ENCODE results near the gene SF3A2.

Gene SF3A2

DNA sequence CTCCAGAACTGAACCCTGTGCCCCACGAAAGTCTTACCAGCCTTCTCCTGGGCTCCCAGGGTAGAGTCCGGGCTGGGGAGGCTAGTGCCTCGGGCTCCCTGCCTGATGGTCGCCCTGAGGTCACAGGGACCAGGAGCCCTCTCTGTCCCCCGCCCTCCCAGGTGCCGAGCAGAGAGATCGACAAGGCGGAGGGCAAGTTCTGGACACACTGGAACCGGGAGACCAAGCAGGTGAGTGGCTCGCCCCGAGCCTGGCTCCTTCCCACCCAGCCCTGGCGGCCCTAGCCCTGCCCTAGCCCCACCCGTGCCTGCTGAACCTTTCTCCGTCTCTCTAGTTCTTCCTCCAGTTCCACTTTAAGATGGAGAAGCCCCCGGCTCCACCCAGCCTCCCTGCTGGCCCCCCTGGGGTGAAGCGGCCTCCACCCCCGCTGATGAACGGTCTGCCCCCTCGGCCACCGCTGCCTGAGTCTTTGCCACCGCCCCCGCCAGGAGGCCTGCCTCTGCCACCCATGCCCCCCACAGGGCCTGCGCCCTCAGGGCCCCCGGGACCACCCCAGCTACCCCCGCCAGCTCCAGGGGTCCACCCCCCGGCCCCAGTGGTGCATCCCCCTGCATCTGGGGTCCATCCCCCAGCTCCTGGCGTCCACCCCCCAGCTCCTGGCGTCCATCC, 10.9 kb downstream of the SF3A2 start:
- H3K27ac ChIP-seq, result peak overlapping the region; percentile 48

DNA sequence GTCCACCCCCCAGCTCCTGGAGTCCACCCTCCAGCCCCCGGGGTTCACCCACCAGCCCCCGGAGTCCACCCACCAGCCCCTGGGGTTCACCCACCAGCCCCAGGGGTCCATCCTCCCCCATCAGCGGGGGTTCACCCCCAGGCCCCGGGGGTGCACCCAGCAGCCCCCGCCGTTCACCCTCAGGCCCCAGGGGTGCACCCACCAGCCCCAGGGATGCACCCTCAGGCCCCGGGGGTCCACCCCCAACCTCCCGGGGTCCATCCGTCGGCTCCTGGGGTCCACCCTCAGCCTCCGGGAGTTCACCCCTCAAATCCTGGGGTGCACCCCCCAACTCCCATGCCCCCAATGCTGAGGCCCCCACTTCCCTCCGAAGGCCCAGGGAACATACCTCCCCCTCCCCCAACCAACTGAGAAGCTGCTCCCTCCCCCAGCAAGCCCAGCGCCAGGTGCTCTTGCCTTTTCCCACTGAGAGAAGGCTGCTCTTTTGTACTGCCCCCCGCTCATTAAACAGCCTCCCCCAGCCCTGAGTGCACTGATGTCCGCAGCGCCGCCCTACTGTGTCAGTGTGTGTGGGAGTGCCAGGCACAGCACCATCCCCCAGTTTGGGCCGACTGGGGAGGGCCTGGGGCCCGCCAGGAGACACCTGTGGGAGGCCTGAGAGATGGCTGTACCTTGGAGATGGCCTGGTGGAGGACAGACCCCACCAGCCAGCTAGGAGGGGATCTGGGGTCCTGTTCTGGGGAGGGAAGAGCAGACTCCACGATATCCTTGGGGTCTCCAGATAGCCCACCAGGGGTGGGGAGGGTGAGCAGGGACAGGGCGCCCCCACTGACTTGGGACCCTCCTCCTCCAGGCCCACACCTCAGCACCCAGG, 11.7 kb downstream of the SF3A2 start:
- 0 out of 2 replicates have a peak overlapping the region, but pooled peaks have one; percentile 8 for H3K27ac ChIP-seq
- TF ChIP-seq, protein P1, sequence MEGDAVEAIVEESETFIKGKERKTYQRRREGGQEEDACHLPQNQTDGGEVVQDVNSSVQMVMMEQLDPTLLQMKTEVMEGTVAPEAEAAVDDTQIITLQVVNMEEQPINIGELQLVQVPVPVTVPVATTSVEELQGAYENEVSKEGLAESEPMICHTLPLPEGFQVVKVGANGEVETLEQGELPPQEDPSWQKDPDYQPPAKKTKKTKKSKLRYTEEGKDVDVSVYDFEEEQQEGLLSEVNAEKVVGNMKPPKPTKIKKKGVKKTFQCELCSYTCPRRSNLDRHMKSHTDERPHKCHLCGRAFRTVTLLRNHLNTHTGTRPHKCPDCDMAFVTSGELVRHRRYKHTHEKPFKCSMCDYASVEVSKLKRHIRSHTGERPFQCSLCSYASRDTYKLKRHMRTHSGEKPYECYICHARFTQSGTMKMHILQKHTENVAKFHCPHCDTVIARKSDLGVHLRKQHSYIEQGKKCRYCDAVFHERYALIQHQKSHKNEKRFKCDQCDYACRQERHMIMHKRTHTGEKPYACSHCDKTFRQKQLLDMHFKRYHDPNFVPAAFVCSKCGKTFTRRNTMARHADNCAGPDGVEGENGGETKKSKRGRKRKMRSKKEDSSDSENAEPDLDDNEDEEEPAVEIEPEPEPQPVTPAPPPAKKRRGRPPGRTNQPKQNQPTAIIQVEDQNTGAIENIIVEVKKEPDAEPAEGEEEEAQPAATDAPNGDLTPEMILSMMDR (IDR thresholded peaks at IDR 0.05), result no peak
- TF ChIP-seq ZFX (IDR thresholded peaks at IDR 0.05; ENCODE audit: borderline replicate concordance), result no peak

More for the DNA sequence above, 10.9 kb downstream of the SF3A2 start:
- TF ChIP-seq, protein P1 (IDR thresholded peaks at IDR 0.05), result no peak
- no peak for TF ChIP-seq ZFX (IDR thresholded peaks at IDR 0.05; ENCODE audit: borderline replicate concordance)

DNA sequence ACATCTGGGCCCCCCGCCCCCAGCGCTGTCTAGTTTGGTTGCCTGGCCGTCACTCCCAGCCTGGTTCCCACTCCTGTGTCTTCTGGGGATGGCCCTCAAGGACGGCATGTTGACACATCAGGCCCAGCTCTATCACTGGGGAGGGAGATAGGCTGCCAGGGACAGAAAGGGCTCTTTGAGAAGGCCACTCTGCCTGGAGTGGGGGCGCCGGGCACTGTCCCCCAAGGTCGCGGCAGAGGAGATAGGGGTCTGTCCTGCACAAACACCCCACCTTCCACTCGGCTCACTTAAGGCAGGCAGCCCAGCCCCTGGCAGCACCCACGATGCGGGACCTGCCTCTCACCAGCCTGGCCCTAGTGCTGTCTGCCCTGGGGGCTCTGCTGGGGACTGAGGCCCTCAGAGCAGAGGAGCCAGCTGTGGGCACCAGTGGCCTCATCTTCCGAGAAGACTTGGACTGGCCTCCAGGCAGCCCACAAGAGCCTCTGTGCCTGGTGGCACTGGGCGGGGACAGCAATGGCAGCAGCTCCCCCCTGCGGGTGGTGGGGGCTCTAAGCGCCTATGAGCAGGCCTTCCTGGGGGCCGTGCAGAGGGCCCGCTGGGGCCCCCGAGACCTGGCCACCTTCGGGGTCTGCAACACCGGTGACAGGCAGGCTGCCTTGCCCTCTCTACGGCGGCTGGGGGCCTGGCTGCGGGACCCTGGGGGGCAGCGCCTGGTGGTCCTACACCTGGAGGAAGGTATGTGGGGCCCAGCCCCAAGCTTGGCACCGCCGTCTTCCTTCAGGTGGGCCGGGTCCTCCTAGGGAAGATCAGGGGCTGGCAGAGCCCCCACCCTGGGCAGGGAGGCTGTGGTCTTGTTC, 12.6 kb downstream of the SF3A2 start, which contains the start of gene AMH:
TSS of gene AMH (plus strand) at position 314 of the 857 bp plus-strand sequence. CDS start at position 324, 10 bp downstream.
- TF ChIP-seq, protein P1 (IDR thresholded peaks at IDR 0.05), result no peak
- TF ChIP-seq ZFX (IDR thresholded peaks at IDR 0.05; ENCODE audit: borderline replicate concordance), result no peak
- 0 out of 2 replicates have a peak within 1 kb of the TSS, but pooled peaks have one; percentile 8 for H3K27ac ChIP-seq

DNA sequence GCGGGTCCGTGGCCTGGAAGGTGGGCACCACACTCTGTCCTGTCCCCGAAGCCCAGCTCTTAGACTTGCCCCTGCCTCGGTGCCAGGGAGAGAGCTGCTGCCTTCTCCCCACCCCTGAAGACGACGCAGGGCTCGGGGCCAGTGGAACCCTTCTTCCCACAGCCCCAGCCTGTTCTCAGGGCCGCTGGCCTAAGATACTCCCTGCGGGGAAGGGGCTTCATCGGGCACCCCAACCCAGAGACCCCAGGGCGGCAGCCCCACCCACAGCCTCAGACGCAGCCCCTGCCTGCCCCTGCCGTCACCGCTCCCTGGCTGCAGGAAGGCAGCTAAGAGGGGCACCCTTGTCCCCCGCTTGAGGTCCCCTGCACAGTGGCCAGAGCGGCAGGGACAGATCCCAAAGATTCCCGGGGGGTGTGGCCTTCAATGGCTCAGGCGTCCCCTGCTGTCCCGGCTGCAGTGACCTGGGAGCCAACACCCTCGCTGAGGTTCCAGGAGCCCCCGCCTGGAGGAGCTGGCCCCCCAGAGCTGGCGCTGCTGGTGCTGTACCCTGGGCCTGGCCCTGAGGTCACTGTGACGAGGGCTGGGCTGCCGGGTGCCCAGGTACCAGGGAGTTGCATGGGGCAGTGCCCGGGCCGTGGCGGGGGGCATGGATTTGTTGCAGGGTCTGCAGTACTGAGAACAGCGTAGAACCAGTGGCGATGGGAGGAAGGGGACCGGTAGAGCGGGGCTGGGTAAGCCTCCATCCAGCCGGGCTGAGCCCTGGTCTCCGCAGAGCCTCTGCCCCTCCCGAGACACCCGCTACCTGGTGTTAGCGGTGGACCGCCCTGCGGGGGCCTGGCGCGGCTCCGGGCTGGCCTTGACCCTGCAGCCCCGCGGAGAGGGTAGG, 13.5 kb downstream of the SF3A2 start:
- H3K27ac ChIP-seq, result no peak overlapping the region
- no peak for TF ChIP-seq ZFX (IDR thresholded peaks at IDR 0.05; ENCODE audit: borderline replicate concordance)
- TF ChIP-seq, protein P1 (IDR thresholded peaks at IDR 0.05), result no peak

DNA sequence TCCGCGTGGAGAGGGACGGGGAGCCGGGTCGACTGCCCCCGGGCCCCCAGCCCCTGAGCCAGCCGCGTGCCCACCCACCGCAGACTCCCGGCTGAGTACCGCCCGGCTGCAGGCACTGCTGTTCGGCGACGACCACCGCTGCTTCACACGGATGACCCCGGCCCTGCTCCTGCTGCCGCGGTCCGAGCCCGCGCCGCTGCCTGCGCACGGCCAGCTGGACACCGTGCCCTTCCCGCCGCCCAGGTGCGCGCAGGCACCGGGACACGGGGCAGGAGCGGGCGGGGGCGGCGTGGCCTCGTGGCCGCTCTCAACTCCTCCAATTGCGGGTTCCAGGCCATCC, 14.1 kb downstream of the SF3A2 start:
- TF ChIP-seq, protein P1 (IDR thresholded peaks at IDR 0.05), result no peak
- no peak for TF ChIP-seq ZFX (IDR thresholded peaks at IDR 0.05; ENCODE audit: borderline replicate concordance)
- no peak overlapping the region for H3K27ac ChIP-seq
